H1 (cell line): ENCODE data around the gene SETD9. TPM values are rescaled to one million over a fixed set of nuclear protein-coding genes. Genes with fewer than 3 reads are reported as not detected.

ENCODE experiments used
- ASH2L ChIP-seq: fragments of 200-600, 300-600 bp; sonication (generic); IDR thresholded peaks from one replicate; pipeline ENCODE4 v1.7.1; 2017; ENCODE audit warnings: low read length
- CHD1 ChIP-seq: IDR thresholded peaks from 2 replicates; pipeline ENCODE4 v1.6.1; 2012; ENCODE audit warnings: low read depth, low read length, improper control_type of control experiment
- EP300 ChIP-seq, 2 experiments: IDR thresholded peaks; 1 replicate in 1 of 2; 2 replicates in 1 of 2; pipeline ENCODE4 v1.6.1; 2011 to 2012; ENCODE audit warnings: low read depth in 2 of 2, low read length in 2 of 2, mild to moderate bottlenecking in 2 of 2, borderline replicate concordance in 1 of 2, inconsistent platforms in 1 of 2, moderate library complexity in 1 of 2
- GTF2F1 ChIP-seq: IDR thresholded peaks from 2 replicates; pipeline ENCODE4 v1.6.1; 2012; ENCODE audit warnings: low read depth, low read length, improper control_type of control experiment, borderline replicate concordance
- NRF1 ChIP-seq: IDR thresholded peaks from 2 replicates; pipeline ENCODE4 v1.6.1; 2011; ENCODE audit warnings: mild to moderate bottlenecking, low read depth, low read length, improper control_type of control experiment
- PHF8 ChIP-seq: fragments of 200-600 bp; sonication (generic); conservative IDR thresholded peaks from 2 replicates; pipeline ENCODE4 v1.7.1; 2012; ENCODE audit warnings: low read depth, mild to moderate bottlenecking, inconsistent platforms, low read length, moderate library complexity
- POLR2AphosphoS5 ChIP-seq: IDR thresholded peaks from 2 replicates; pipeline ENCODE4 v1.6.1; 2011; ENCODE audit warnings: low read depth, low read length
- RAD21 ChIP-seq, 2 experiments: IDR thresholded peaks in 1 of 2; conservative IDR thresholded peaks in 1 of 2; 2 replicates each; pipeline ENCODE4 v1.6.1; 2011; ENCODE audit warnings: low read depth in 2 of 2, low read length in 2 of 2, improper control_type of control experiment in 1 of 2, inconsistent platforms in 1 of 2, mild to moderate bottlenecking in 1 of 2, moderate library complexity in 1 of 2
- TAF1 ChIP-seq: IDR thresholded peaks from 2 replicates; pipeline ENCODE4 v1.6.1; 2011; ENCODE audit warnings: mild to moderate bottlenecking, low read depth, low read length
- TAF7 ChIP-seq: optimal IDR thresholded peaks from 2 replicates; pipeline ENCODE3; 2011; ENCODE audit warnings: low read depth, mild to moderate bottlenecking, inconsistent platforms, low read length, moderate library complexity, borderline replicate concordance
- TBP ChIP-seq: IDR thresholded peaks from 2 replicates; pipeline ENCODE4 v1.6.1; 2011; ENCODE audit warnings: low read depth, low read length, improper control_type of control experiment
- TCF12 ChIP-seq: IDR thresholded peaks from 2 replicates; pipeline ENCODE4 v1.6.1; 2011; ENCODE audit warnings: low read depth, mild to moderate bottlenecking, low read length
- polyA plus RNA-seq, 7 experiments: library from polyadenylated mRNA; depleted of rRNA in 3 of 7; stranded (reverse) in 5 of 7; unstranded in 2 of 7; fragments of >200 nt in 5 of 7; fragments of 200-250 nt in 2 of 7; gene quantifications; 1 replicate in 5 of 7; 2 replicates in 1 of 7; 4 replicates in 1 of 7; pipeline versions ENCODE4 v1.2.1 to v1.2.3, GENCODE V29; 2011 to 2013; ENCODE audit warnings: missing spikeins in 2 of 7, mixed read lengths in 2 of 7
- total RNA-seq: library from RNA; stranded (reverse); fragmentation: NEBNext Ultra II Directional; extraction: Animal tissue kit (Norgen Biotek cat#: 25700); gene quantifications from 2 replicates; pipeline ENCODE4 v1.2.1, GENCODE V29; 2021
- TF ChIP-seq, protein P1 (sequence below): IDR thresholded peaks from 2 replicates; pipeline ENCODE4 v1.6.1; 2012; ENCODE audit warnings: inconsistent platforms

Gene SETD9
- total and polyA plus RNA-seq, 2 of the 8 experiments (the other 6 are each of a cell fraction or from before 2014, with no cell fraction given), result 4.5 to 11.9 TPM

GRCh38 chr5:56909294-56910209 lies at the start of gene SETD9 (continued):
- TF ChIP-seq TBP (peak; percentile 89), PHF8 (peak; percentile 96), TAF7 (peak; percentile 61), GTF2F1 (peak; percentile 56), ASH2L (no peak), CHD1 (no peak), TAF1 (peak; percentile 97), NRF1 (0 out of 2 replicates have a peak, but pooled peaks have one; percentile 1), TCF12 (peak; percentile 40; the same call in 1 of the 2 replicates), RAD21 (IDR thresholded peaks at IDR 0.05 in 1 of 2, conservative IDR thresholded peaks at IDR 0.05 in 1 of 2; ENCODE audit: low read depth in 2 of 2, low read length in 2 of 2) (no peak), EP300 (IDR thresholded peaks at IDR 0.05; ENCODE audit: borderline replicate concordance in 1 of 2, low read depth in 2 of 2, low read length in 2 of 2) (no peak), POLR2AphosphoS5 (peak; percentile 94)
- TF ChIP-seq, protein P1, sequence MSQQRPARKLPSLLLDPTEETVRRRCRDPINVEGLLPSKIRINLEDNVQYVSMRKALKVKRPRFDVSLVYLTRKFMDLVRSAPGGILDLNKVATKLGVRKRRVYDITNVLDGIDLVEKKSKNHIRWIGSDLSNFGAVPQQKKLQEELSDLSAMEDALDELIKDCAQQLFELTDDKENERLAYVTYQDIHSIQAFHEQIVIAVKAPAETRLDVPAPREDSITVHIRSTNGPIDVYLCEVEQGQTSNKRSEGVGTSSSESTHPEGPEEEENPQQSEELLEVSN, result peak; percentile 84
- TF ChIP-seq, all 59 proteins: peak for 15
